GM19351 (cell line): Measurements from ENCODE around the gene PYHIN1.
"Not testable (repeated sequence)": the region's sequence is repeated elsewhere in the genome, so short reads cannot be mapped to it uniquely, and the experiment has no call there.

ENCODE experiments used
- ATAC-seq: cut with Tn5 transposase; IDR thresholded peaks from one replicate; pipeline ENCODE4 v1.9.1; 2021; ENCODE audit warnings: mild to moderate bottlenecking, moderate library complexity; ENCODE audit not compliant: unreplicated experiment

The PYHIN1 gene

GRCh38 chr1:158978730-158979129, 47.4 kb downstream of the PYHIN1 start:
- ATAC-seq: no peak

- no peak for ATAC-seq
Observed at GRCh38 chr1:158979229-158979628, 47.9 kb downstream of the PYHIN1 start.

GRCh38 chr1:158983235-158983634, 51.9 kb downstream of the PYHIN1 start:
- no peak for ATAC-seq

GRCh38 chr1:158984386-158984785, 53.0 kb downstream of the PYHIN1 start:
- no peak for ATAC-seq

- no peak for ATAC-seq
Observed at GRCh38 chr1:158989424-158989823, 58.1 kb downstream of the PYHIN1 start.

- no peak for ATAC-seq
Observed at GRCh38 chr1:158992787-158993312, 61.5 kb downstream of the PYHIN1 start.

- no peak for ATAC-seq
Observed at GRCh38 chr1:158996998-158997397, 65.6 kb downstream of the PYHIN1 start.

GRCh38 chr1:158998037-158998780, 66.9 kb downstream of the PYHIN1 start:
- peak; percentile 20 for ATAC-seq

GRCh38 chr1:158998781-158999161, 67.4 kb downstream of the PYHIN1 start:
- peak; percentile 39 for ATAC-seq

- ATAC-seq: no peak
Observed at GRCh38 chr1:158999316-159000069, 68.1 kb downstream of the PYHIN1 start.

- ATAC-seq: no peak
Observed at GRCh38 chr1:159000070-159000409, 68.7 kb downstream of the PYHIN1 start.

- no peak for ATAC-seq
Observed at GRCh38 chr1:159000625-159001024, 69.3 kb downstream of the PYHIN1 start.

GRCh38 chr1:159005161-159005560, 73.8 kb downstream of the PYHIN1 start:
- ATAC-seq: no peak

GRCh38 chr1:159005676-159006075, 74.3 kb downstream of the PYHIN1 start:
- no peak for ATAC-seq

GRCh38 chr1:159006210-159006807, 75.0 kb downstream of the PYHIN1 start:
- not testable (repeated sequence) for ATAC-seq

GRCh38 chr1:159007726-159008125, 76.4 kb downstream of the PYHIN1 start:
- ATAC-seq: no peak

GRCh38 chr1:159008744-159009188, 77.4 kb downstream of the PYHIN1 start:
- peak; percentile 71 for ATAC-seq

GRCh38 chr1:159009287-159009686, 77.9 kb downstream of the PYHIN1 start:
- ATAC-seq: no peak

GRCh38 chr1:159009704-159010361, 78.5 kb downstream of the PYHIN1 start, which contains the start of gene IFI16:
Gene IFI16 (plus strand): TSS chr1:159009907. CDS start chr1:159014681, 4,774 bp downstream.
- peak; percentile 56 for ATAC-seq

- ATAC-seq: no peak
Observed at GRCh38 chr1:159010391-159010790, 79.0 kb downstream of the PYHIN1 start.

GRCh38 chr1:159011001-159011400, 79.6 kb downstream of the PYHIN1 start:
- ATAC-seq: not testable (repeated sequence)
